Lower lobe of right lung (tissue), 2 donors: Measurements from ENCODE around the gene SULT1A4. TPM values are rescaled to one million over a fixed set of nuclear protein-coding genes. Genes with fewer than 3 reads are reported as not detected.
A peak's percentile ranks its signal among the peaks of the same experiment; 100 is the strongest.
"Not testable (repeated sequence)": the region's sequence is repeated elsewhere in the genome, so short reads cannot be mapped to it uniquely, and the experiment has no call there.

Source experiments
- ATAC-seq, 2 donors: fragments of 200-7000 bp; cut with Tn5 transposase; one replicate each; pipeline ENCODE4 v1.9.1; 2020 to 2022; ENCODE audit warnings: mild to moderate bottlenecking in 2 of 2, moderate library complexity in 2 of 2
- DNase-seq: peaks from one replicate; pipeline ENCODE4 v3.0.0-alpha.2; 2020
- H3K27ac ChIP-seq: fragments of 200-600 bp; one replicate; pipeline ENCODE4 v1.8.0; 2022
- H3K27me3 ChIP-seq: fragments of 200-600 bp; one replicate; pipeline ENCODE4 v1.8.0; 2022; ENCODE audit warnings: low read depth
- H3K36me3 ChIP-seq: fragments of 200-600 bp; one replicate; pipeline ENCODE4 v1.8.0; 2022; ENCODE audit warnings: mild to moderate bottlenecking
- H3K4me1 ChIP-seq: fragments of 200-600 bp; one replicate; pipeline ENCODE4 v1.8.0; 2022
- H3K4me3 ChIP-seq: fragments of 200-600 bp; one replicate; pipeline ENCODE4 v1.8.0; 2022; ENCODE audit warnings: mild to moderate bottlenecking
- H3K9me3 ChIP-seq: fragments of 200-600 bp; one replicate; pipeline ENCODE4 v1.8.0; 2022
- intact Hi-C: fragments of 100-400 bp; cut with DNase I; formaldehyde crosslinking; loops from one replicate; pipeline ENCODE4 v1.11.0; 2022
- total RNA-seq: library from RNA; stranded (reverse); fragmentation: NEBNext Ultra II Directional; extraction: Animal tissue kit (Norgen Biotek cat#: 25700); gene quantifications from one replicate; pipeline ENCODE4 v1.2.1, GENCODE V29; 2021
- donor health status: DM: no; HTN: yes; CAD: no; lungs with severe emphysema.

The SULT1A4 gene
- total RNA-seq, 1 donor from 2014 or later: 20.7 TPM

DNA sequence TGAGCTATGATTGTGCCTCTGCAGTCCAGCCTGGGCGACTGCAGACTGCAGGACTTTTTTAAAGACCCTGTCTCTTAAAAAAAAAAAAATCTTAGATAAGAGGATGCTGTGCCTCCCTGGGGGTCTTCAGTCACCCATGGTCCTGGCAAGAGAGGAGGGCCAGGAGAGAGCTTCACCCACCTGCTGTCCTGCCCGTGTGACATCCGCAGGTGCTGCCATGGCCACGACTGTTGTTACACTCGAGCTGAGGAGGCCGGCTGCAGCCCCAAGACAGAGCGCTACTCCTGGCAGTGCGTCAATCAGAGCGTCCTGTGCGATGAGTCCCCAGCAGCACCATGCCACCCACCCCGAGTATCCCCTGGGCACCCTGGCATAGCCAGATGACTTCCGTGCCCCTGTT is 22.6 kb downstream of the SULT1A4 start:
- H3K36me3 ChIP-seq, H3K27me3 ChIP-seq, H3K9me3 ChIP-seq, ATAC-seq, intact Hi-C loops, H3K27ac ChIP-seq, H3K4me3 ChIP-seq, H3K4me1 ChIP-seq: not testable (repeated sequence)
- peak; percentile 44 for DNase-seq

DNA sequence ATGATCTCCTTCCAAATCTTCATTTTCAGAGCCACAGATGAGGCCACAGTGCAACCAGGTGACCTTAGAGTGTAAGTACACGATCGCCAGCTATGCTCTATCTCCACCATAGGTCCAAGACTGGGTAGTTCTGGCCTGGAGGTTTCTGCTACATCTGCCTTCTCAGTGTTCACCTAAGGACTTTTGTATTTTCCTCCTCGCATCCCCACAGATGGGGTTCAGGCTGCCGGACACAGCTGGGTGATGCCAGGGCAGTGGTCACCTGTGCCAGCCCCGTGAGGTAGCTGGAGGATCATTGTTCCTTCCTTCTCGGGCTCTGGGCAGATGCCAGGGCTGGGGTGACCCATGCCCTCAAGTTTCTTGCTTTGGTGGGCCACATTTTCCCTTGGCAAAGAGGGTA is 46.6 kb downstream of the SULT1A4 start, which contains the start of gene NPIPB12:
TSS of gene NPIPB12 (minus strand) at position 101 of the 400 bp plus-strand sequence.
- DNase-seq, H3K4me1 ChIP-seq, H3K4me3 ChIP-seq, H3K27ac ChIP-seq, intact Hi-C loops, H3K27me3 ChIP-seq, ATAC-seq, H3K36me3 ChIP-seq, H3K9me3 ChIP-seq: not testable (repeated sequence)

Other genes starting within 250 kb of the SULT1A4 start
- 1.6 TPM for gene NPIPB11, start 53.2 kb upstream of the SULT1A4 start, total RNA-seq
- 4.4 TPM for gene BOLA2, start 5.6 kb upstream of the SULT1A4 start, total RNA-seq
- 31.7 TPM for gene SLX1B, start 5.4 kb upstream of the SULT1A4 start, total RNA-seq
- 53.1 TPM for gene NPIPB12, start 46.5 kb downstream of the SULT1A4 start, total RNA-seq
- 109 TPM for gene SPN, start 203.3 kb downstream of the SULT1A4 start, total RNA-seq
- 11.0 TPM for gene QPRT, start 219.3 kb downstream of the SULT1A4 start, total RNA-seq